ENCODE results near the gene FLT3LG.

Gene FLT3LG

DNA sequence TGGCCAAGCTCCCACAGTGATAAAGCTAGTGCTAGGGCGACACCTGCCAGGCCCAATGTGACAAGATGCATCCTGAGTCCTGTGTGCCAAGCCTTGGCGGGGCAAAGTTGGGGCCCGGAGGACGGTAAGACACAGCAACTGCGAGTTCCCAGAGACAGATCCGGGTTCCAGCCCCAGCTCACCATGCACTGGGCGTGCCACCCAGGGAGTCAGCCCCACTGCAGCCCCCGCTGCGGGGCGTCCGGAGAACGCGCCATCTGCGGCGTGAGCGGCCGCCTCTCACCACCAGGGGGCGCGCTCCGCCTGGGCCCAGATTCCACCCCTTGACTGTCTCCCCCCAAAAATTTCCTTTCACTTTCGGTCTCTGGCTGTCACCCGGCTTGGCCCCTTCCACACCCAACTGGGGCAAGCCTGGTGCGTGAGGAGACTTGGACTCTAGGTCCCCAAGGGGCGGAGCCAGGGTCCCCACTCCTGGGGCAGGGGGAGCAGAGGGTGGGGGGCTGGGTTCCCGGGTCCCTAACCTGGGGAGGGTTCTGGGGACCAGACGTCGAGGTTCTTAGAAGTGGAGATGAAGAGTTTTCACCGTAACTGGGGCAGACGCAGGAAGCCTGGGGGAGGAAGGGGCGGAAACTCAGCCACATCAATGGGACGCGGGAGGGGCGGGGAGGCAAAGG lies at the start of gene FLT3LG:
Gene FLT3LG (plus strand): TSS at position 348 of the 674 bp plus-strand sequence. CDS start 425 bp downstream, outside the sequence.
- peak; percentile 63 for DNase-seq

DNA sequence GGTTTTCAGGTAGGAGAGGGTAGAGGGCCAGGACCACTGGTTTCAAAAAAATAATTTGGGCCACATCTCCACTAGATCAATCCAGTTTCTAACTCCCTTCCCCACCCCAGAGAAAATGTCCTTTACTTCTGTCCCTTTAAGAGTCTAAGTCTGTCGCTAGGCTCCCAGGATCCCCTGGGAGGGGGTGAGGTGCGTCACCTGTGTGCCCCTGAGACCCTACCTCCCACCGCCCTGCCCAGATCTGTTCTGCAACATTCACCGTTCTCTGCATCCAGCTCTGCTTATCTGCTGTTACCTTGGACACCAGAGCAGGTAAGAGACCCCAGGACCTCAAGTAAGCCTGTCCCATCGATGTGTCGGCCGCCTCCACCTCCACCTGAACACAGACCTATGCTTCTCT lies 48.8 kb upstream of the FLT3LG start, which contains the start of gene GFY:
Gene GFY (plus strand): TSS at position 211 of the 400 bp plus-strand sequence. CDS start 1,043 bp downstream, outside the sequence.
- no peak for DNase-seq

DNA sequence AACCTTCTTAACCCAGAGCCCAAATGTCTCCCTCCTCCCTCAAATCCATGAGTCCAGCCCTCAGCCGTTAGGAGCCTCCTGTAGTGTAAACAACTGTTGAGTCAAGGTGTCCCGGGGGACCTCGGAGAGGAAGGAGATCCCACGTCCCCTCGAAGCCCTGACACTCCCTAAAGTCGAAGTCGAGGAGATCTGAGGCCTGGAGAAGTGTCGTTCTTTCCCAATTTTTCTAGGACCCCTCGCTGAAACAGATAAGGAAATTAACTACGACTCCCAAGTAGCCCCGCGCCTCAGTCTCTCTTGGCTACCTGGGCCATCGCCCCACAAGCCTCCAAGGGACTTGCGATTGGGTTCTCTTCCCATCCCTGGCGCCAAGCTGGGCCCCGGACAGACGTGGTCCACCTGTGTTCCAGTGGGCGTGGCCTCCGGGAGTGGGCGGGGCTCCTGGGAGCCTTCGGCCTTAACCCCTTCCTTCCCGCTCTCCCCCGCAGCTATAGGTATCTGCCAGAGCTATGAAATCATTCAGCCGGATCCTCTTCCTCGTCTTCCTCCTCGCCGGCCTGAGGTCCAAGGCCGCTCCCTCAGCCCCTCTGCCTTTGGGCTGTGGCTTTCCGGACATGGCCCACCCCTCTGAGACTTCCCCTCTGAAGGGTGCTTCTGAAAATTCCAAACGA lies 48.0 kb upstream of the FLT3LG start:
- DNase-seq, result no peak

GRCh38 chr19:49427339-49427738 lies 46.7 kb upstream of the FLT3LG start:
- DNase-seq, result no peak

DNA sequence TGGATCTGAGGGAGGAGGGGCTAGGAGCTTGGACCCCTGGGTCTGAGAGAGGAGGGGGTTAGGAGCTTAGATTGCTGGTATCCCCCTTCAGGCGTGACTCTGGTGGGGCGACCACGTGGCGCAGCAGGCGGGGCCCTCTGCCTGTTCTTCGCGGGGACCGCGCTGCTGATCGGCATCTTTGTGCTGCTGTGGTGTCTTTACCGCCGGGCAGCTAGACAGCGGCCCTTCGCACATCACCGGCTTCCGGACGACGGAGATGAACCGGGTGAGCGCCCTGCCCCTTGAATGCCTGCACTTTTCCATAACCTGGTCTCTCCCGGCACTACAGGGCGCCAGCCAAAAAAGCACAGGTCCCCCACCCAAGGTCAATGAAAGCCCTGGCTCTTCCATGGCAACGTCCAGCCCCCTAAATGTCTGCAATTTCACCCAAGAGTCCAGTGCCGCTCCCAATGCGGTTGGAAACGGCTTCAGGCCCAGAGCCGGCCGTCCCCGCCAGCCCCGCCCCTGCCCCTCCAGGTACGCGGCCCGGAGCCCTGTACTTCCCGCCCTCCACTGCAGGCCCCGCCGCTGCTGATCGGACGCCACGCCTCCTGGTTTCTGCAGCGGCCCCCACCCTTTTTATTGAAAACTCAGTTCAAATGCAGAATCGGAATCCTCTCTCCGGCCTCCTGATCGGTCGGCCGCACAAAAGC lies 46.0 kb upstream of the FLT3LG start:
- DNase-seq, result no peak

GRCh38 chr19:49428547-49429451 lies 45.2 kb upstream of the FLT3LG start:
- no peak for DNase-seq

DNA sequence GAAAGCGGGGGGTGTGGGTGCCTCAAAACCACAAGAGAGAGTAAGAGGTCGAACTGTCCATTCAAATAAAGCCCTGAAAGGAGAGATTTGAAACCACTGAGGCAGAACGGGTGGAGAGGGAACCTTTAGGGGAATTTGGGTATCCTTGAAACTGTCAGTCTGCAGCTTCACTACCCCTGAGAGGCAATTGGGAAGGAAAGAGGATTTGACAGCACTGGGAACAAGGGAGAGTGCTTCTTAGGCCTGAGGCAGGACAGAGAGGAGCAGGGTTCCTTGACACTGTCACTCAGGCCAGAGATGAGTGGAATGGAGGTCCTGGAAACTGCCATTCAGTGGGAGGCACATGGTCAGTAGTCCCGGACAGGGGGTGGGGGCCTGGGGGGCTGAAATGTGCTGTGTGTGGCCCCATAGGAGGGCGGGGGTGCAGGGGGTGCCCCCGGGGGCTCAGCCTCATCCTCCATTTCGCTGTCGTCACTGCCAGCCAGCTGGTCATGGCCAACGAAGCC lies 43.8 kb upstream of the FLT3LG start:
- no peak for DNase-seq

DNA sequence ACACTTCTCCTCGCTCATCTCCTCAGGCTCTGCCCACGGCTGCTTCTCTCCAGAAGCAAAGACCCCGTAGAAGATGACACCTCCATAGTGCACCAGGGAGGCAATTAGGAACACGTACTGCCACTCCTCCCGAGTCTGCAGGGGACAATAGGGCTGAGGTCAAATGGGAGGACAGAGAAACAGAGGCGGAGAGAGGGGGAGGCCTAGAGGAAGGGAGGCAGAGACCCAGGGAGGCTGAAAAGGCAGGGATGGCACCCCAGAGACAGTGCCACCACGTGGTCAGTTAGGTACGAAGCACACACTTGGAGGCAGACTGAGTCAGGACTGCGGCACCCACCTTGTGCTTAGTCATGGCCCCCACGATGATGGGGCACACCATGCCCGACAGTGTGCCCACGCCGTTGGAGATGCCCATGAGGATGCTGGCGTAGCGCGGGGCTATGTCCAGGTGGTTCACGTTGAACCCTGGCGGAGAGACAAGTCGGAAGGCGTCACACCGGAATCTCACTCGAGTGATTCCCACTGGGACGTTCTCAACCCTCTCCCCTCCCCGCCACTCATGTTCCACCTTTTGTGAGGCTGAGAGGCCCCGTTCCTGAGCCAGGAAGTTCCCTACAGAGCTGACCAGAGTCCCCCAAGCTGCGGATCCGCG lies 43.2 kb upstream of the FLT3LG start:
- no peak for DNase-seq

GRCh38 chr19:49431330-49431749 lies 42.7 kb upstream of the FLT3LG start:
- DNase-seq, result no peak

DNA sequence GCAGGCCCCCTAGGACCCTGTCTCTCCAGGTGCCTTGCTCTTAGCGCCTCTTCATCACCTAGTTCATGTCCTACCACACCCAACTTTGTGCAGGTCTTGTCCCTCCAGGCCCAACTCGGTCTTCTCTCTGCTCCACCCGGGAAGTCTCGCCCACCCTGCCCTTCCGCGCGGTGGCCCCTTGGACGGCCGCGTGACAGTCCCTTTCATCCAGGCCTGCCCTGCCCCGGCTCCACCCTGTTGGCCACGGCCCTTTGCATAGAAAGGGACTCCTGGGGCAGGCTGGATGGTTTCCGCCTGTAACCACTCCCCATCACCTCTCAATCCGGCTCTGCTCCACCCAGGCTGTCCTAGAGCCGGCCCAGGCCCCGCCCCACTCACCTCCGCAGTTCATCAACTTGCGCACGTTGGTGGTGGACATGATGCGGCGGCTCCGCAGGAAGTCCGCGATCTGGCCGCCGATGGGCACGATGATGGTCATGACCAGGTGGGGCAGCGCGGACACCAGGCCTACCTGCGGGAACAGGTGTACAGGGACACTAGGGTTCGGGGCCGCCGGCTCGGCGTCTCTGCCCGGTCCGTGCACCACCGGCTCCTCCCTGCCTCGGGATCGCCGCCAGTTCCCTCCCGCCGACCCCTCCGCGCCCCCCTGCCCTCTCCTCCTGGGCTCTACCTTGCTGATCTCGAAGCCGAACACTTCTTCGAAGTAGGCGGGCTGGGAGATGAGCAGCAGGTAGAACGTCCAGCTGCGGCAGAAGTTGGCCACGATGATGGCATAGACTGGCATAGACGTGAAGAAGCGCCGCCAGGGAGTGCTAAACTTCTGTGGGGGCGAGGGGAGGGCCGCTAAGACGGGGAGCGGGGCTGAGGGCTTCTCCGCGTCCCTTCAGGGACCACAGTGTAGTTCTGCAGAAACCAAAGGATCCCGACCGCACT lies 41.6 kb upstream of the FLT3LG start:
- DNase-seq, result no peak

DNA sequence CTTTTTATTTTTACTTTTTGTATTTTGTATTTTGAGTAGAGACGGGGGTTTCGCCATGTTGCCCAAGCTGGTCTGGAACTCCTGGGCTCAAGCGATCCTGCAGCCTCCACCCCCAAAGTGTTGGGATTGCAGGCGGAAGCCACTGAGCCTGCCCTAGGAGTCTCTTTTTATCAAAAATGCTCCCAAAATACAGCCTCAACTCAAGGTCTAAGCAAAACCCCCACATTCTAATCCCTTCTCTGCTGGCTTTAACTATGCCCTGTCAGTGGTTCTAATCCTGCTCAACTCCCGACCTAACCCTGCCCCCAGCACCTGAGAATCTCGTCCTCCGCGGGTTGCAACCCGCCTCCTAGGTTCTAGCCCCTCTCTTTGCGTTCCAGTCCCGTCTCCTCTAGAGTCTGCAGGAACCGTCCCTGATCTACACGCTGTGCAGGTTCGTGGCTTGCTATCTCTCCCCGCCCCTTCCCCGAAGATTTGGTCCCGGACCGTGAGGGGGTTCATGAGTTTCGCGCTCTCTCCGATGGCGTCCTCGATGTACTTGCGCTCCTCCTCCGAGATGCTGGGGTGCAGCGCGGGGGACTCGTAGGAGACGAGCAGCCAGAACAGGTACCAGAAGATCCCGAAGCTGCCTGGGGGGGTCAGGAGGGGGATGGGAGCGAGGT lies 40.6 kb upstream of the FLT3LG start:
- DNase-seq, result no peak

- no peak for DNase-seq
These were observed 39.0 kb upstream of the FLT3LG start for GRCh38 chr19:49434907-49435583.

DNA sequence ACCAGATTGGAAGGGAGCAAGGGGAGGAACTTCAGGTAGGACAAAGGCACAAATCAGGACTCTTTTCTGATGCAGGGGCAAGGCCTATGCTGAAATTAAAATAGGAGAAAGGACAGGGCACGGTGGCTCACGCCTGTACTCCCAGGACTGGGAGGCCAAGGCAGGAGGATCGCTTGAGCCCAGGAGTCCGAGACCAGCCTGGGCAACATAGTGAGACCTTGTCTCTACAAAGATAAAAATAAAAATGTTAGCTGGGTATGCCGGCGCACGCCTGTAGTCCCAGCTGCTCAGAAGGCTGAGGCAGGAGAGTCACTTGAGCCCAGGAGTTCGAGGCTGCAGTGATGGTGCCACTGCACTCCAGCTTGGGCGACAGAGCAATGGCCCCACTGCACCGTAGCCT lies 38.3 kb upstream of the FLT3LG start:
- DNase-seq, result no peak

GRCh38 chr19:49436381-49437017 lies 37.5 kb upstream of the FLT3LG start:
- DNase-seq, result no peak

GRCh38 chr19:49437231-49437630 lies 36.8 kb upstream of the FLT3LG start:
- peak; percentile 60 for DNase-seq

DNA sequence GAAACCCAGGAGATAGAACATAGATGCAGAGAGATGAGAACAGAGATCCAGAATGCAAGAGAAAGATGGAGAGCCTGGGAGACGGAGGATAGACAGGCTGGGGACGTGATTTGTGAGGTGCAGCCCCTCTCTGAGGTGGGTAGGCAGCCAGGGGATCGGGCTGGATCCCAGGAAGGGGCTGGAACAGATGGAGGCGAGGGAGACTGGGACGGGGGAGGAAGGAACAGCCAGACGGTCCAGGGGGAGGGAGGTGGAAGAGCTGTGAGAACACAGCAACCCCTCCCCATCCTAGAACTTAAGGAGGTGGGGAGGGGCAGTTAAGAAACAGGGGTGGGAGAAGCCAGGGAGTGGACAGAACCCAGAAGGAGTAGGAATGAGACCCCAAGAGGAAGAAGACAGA lies 35.8 kb upstream of the FLT3LG start:
- DNase-seq, result peak; percentile 16

GRCh38 chr19:49439836-49440235 lies 34.2 kb upstream of the FLT3LG start:
- no peak for DNase-seq

DNA sequence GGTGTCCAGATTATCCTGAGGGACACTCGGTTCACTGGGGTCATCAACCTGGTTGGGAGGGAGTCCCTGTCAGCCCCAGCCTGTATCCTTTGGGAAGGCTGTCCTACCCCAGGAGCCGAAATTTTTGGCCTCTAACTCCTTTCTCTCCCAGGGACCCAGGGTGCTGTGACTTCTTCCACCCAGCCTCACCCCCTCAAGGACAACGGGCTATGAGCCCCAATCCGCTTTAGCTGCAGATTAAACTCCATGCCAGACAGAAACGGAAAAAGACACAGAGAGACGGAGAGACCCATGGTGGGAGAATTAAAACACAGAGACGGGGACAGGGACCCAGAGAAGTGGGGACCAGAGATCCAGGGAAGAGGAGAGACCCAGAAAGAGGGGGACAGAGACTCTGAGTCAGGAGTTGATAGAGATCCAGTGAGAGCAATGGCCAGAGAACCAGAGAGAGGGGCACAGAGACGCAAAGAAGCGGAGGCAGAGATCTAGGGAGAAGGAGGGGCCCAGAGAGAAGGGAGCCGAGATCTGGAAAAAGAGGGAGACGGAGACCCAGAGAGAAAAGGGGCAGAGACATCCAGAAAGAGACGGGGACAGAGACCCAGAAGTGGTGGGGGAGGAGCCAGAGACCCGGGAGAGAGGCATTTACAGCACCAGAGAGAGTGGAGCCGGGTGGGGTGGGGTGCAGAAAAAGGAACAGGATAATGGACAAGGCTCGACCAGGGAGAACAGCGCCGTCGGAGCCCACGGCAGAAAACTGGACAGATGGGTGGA lies 33.4 kb upstream of the FLT3LG start:
- no peak for DNase-seq
